ENCODE results near the gene RACK1.

RACK1 gene

GRCh38 chr5:181231432-181231831, 12.3 kb downstream of the RACK1 start:
- no peaks in the 10 kb centered on the region for H3K9me3 ChIP-seq (replicated peaks; ENCODE audit: insufficient read depth, low read length)
- H3K9ac ChIP-seq (ENCODE audit: low read length), result no peak overlapping the region
- DNase-seq, result no peak
- H3F3A ChIP-seq (ENCODE audit: insufficient read depth, low read length), result peaks cover 20% of the 10 kb centered on the region
- 0 out of 2 replicates have a peak, but pooled peaks cover 5% of the 10 kb centered on the region for H3K4me1 ChIP-seq (ENCODE audit: low read length)
- H3K79me2 ChIP-seq (ENCODE audit: low read length), result no peaks in the 10 kb centered on the region; the same call in 1 of the 2 replicates
- peaks cover 2% of the 10 kb centered on the region; the same call in 1 of the 2 replicates for H3K36me3 ChIP-seq (replicated peaks; ENCODE audit: insufficient read depth, low read length)
- H3K4me3 ChIP-seq (ENCODE audit: low read length), result no peak overlapping the region
- H3K27ac ChIP-seq (ENCODE audit: low read length), result no peak overlapping the region
- no peak overlapping the region for H3K4me2 ChIP-seq (ENCODE audit: low read depth, low read length)
- H4K20me1 ChIP-seq (ENCODE audit: insufficient read depth, low read length), result 0 out of 2 replicates have a peak, but pooled peaks cover 6% of the 10 kb centered on the region
- no peak for TF ChIP-seq EZH2 (optimal IDR thresholded peaks at IDR 0.05; ENCODE audit: low read depth, low read length)
- no peak for TF ChIP-seq EZH2phosphoT487 (IDR thresholded peaks at IDR 0.05; ENCODE audit: low read length)
- TF ChIP-seq CTCF (IDR thresholded peaks at IDR 0.05; ENCODE audit: low read length), result no peak
- no peak overlapping the region for H2AFZ ChIP-seq (ENCODE audit: low read length)
- no peaks in the 10 kb centered on the region for H3K27me3 ChIP-seq (replicated peaks; ENCODE audit: insufficient read depth, low read length)
- H3K9me2 ChIP-seq (replicated peaks; ENCODE audit: insufficient read depth, low read length), result no peaks in the 10 kb centered on the region

- Histone ChIP-seq H3K79me2 (ENCODE audit: low read length) (no peaks in the 10 kb centered on the region; the same call in 1 of the 2 replicates), H3K27ac (ENCODE audit: low read length) (no peak overlapping the region), H3K4me1 (ENCODE audit: low read length) (0 out of 2 replicates have a peak, but pooled peaks cover 5% of the 10 kb centered on the region), H3K4me2 (ENCODE audit: low read depth, low read length) (no peak overlapping the region), H3K9ac (ENCODE audit: low read length) (no peak overlapping the region), H3K36me3 (replicated peaks; ENCODE audit: insufficient read depth, low read length) (no peaks in the 10 kb centered on the region), H3K9me2 (replicated peaks; ENCODE audit: insufficient read depth, low read length) (no peaks in the 10 kb centered on the region), H2AFZ (ENCODE audit: low read length) (no peak overlapping the region), H3K4me3 (ENCODE audit: low read length) (no peak overlapping the region), H3K27me3 (replicated peaks; ENCODE audit: insufficient read depth, low read length) (no peaks in the 10 kb centered on the region), H3F3A (ENCODE audit: insufficient read depth, low read length) (peaks cover 14% of the 10 kb centered on the region), H4K20me1 (ENCODE audit: insufficient read depth, low read length) (0 out of 2 replicates have a peak, but pooled peaks cover 2% of the 10 kb centered on the region), H3K9me3 (replicated peaks; ENCODE audit: insufficient read depth, low read length) (no peaks in the 10 kb centered on the region)
- no peak for DNase-seq
- TF ChIP-seq EZH2phosphoT487 (IDR thresholded peaks at IDR 0.05; ENCODE audit: low read length) (no peak), EZH2 (optimal IDR thresholded peaks at IDR 0.05; ENCODE audit: low read depth, low read length) (no peak), CTCF (IDR thresholded peaks at IDR 0.05; ENCODE audit: low read length) (no peak)
Observed at GRCh38 chr5:181230551-181230950, 13.2 kb downstream of the RACK1 start.

GRCh38 chr5:181229996-181230395, 13.7 kb downstream of the RACK1 start:
- Histone ChIP-seq H3K9ac (ENCODE audit: low read length) (no peak overlapping the region), H3K27ac (ENCODE audit: low read length) (no peak overlapping the region), H4K20me1 (ENCODE audit: insufficient read depth, low read length) (no peaks in the 10 kb centered on the region)

More at GRCh38 chr5:181229996-181230395, 13.7 kb downstream of the RACK1 start:
- Histone ChIP-seq H3K27me3 (replicated peaks; ENCODE audit: insufficient read depth, low read length) (no peaks in the 10 kb centered on the region), H3K9me2 (replicated peaks; ENCODE audit: insufficient read depth, low read length) (no peaks in the 10 kb centered on the region), H2AFZ (ENCODE audit: low read length) (no peak overlapping the region), H3K9me3 (replicated peaks; ENCODE audit: insufficient read depth, low read length) (no peaks in the 10 kb centered on the region), H3K79me2 (ENCODE audit: low read length) (peaks cover 2% of the 10 kb centered on the region; the same call in 1 of the 2 replicates), H3K36me3 (replicated peaks; ENCODE audit: insufficient read depth, low read length) (no peaks in the 10 kb centered on the region), H3K4me2 (ENCODE audit: low read depth, low read length) (no peak overlapping the region), H3F3A (ENCODE audit: insufficient read depth, low read length) (peaks cover 12% of the 10 kb centered on the region), H3K4me3 (ENCODE audit: low read length) (no peak overlapping the region), H3K4me1 (ENCODE audit: low read length) (0 out of 2 replicates have a peak, but pooled peaks cover 9% of the 10 kb centered on the region)
- TF ChIP-seq CTCF (IDR thresholded peaks at IDR 0.05; ENCODE audit: low read length), result no peak
- no peak for DNase-seq

Data from MM.1S (cell line).